GM21360 (cell line): Measurements from ENCODE around the gene CHL1.

ENCODE experiments used
- ATAC-seq: cut with Tn5 transposase; IDR thresholded peaks from one replicate; pipeline ENCODE4 v1.9.1; 2021; ENCODE audit warnings: mild to moderate bottlenecking, moderate library complexity; ENCODE audit not compliant: unreplicated experiment

Gene CHL1, protein sequence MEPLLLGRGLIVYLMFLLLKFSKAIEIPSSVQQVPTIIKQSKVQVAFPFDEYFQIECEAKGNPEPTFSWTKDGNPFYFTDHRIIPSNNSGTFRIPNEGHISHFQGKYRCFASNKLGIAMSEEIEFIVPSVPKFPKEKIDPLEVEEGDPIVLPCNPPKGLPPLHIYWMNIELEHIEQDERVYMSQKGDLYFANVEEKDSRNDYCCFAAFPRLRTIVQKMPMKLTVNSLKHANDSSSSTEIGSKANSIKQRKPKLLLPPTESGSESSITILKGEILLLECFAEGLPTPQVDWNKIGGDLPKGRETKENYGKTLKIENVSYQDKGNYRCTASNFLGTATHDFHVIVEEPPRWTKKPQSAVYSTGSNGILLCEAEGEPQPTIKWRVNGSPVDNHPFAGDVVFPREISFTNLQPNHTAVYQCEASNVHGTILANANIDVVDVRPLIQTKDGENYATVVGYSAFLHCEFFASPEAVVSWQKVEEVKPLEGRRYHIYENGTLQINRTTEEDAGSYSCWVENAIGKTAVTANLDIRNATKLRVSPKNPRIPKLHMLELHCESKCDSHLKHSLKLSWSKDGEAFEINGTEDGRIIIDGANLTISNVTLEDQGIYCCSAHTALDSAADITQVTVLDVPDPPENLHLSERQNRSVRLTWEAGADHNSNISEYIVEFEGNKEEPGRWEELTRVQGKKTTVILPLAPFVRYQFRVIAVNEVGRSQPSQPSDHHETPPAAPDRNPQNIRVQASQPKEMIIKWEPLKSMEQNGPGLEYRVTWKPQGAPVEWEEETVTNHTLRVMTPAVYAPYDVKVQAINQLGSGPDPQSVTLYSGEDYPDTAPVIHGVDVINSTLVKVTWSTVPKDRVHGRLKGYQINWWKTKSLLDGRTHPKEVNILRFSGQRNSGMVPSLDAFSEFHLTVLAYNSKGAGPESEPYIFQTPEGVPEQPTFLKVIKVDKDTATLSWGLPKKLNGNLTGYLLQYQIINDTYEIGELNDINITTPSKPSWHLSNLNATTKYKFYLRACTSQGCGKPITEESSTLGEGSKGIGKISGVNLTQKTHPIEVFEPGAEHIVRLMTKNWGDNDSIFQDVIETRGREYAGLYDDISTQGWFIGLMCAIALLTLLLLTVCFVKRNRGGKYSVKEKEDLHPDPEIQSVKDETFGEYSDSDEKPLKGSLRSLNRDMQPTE (N-terminal part only)

GRCh38 chr3:196311-197148 is at the start of gene CHL1:
Gene CHL1 (plus strand): TSS chr3:196763. CDS start chr3:319777, 123,014 bp downstream.
- ATAC-seq: no peak

DNA sequence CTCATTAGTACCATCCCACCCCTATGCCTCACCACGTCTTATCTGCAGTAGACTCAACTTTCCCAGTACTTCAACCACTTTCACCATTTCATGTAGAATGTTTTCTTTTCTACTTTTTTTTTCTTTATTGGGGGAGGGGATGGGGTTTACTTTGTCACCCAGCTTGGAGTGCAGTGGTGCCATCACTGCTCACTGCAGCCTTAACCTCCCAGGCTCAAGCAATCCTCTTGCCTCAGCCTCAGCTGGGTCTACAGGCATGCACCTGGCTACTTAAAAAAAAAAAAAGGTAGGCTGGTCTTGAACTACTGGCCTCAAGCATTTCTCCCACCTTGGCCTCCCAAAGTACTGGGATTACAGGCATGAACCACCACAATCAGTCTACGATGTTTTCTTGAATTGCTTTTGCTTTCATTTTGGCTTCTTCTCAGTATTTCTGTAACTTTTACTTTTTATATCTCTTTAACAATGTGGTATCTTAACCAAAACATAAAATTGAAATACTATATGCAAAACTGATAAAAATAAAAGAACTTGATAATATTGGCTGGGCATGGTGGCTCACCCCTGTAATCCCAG is 44.9 kb upstream of the CHL1 start:
- no peak for ATAC-seq

- no peak for ATAC-seq
Measured at GRCh38 chr3:159974-160373, 36.6 kb upstream of the CHL1 start.

DNA sequence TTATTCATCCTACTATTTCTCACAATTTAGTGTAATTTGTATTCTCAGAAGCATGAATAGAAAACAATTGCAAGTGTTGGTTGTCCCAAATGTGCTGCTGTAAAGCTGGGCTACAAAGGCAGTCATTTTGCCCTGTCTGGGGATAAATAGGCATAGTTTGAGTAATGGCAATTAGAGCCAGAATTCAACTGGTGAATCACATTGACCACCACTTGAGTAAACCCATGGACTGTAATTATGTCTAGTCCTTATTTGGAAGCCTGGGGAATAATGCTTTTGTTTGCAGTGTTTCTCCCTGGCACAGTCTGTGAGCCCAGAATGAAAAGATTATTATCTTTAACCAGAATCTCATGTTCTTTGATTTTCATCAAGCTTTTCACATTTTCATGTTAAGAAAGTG is 30.5 kb upstream of the CHL1 start:
- ATAC-seq: no peak

GRCh38 chr3:166799-167198 is 29.8 kb upstream of the CHL1 start:
- no peak for ATAC-seq

- ATAC-seq: peak; percentile 79
Measured at GRCh38 chr3:173886-174285, 22.7 kb upstream of the CHL1 start.

- no peak for ATAC-seq
Measured at GRCh38 chr3:184976-185375, 11.6 kb upstream of the CHL1 start.

- ATAC-seq: peak; percentile 98
Measured at GRCh38 chr3:192215-192929, 4.2 kb upstream of the CHL1 start.

GRCh38 chr3:194001-194400 is 2.6 kb upstream of the CHL1 start:
- ATAC-seq: no peak

- no peak for ATAC-seq
Measured at GRCh38 chr3:194421-194820, 2.1 kb upstream of the CHL1 start.

DNA sequence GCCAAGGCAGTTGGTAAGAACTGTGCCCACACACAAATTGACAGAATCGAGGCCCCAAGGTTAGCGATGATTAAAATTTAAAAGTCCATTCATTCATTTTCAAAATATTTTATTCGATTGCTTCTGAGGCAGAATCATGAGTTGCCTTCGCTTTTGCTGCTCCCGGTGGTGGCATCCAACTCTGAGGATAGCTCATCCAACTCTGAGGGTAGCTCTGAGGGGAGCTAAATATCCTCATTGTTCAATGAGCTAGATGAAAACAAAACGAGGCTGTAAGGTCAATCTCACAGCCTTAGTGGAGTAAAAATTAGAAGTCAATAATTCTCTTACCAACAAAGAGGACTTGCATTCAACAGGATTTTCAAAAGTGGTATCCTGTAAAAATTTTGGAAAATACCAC is 897 bp upstream of the CHL1 start:
- no peak for ATAC-seq

GRCh38 chr3:197149-197827 is 725 bp downstream of the CHL1 start:
- no peak for ATAC-seq

DNA sequence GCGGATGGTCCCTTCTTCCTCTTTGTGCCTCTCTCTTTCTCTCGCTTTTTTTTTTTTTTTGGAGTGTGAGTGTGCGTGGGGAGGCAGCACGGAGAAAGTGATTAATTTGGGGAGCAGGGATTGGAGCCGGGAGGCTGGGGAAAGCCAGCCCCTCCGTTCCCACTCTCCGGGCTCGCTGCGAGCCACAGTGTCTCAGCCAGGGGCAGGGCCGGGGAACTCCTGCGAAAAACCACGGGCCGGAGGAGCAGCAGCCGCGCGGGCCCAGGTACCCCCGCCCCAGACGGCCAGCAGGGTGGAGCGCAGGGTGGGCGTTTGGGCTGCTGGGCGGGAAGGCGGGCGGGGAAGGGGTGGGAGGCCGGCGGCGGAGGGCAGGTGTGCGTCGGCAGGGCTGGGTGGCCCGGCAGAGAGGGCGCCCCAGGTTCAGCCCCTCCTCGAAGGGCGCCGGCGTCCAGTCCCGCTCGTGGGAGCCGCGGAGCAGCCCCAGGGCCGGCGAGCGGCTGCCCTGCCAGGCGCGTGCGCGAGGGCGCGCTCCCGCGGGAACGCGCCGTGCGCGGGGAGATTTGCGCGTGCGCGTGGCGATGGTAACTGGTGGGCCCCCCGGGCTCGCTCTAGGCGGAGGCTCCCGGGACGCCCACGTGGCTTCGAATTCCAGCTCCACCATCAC is 1.4 kb downstream of the CHL1 start:
- ATAC-seq: no peak

GRCh38 chr3:199835-200234 is 3.3 kb downstream of the CHL1 start:
- ATAC-seq: no peak

DNA sequence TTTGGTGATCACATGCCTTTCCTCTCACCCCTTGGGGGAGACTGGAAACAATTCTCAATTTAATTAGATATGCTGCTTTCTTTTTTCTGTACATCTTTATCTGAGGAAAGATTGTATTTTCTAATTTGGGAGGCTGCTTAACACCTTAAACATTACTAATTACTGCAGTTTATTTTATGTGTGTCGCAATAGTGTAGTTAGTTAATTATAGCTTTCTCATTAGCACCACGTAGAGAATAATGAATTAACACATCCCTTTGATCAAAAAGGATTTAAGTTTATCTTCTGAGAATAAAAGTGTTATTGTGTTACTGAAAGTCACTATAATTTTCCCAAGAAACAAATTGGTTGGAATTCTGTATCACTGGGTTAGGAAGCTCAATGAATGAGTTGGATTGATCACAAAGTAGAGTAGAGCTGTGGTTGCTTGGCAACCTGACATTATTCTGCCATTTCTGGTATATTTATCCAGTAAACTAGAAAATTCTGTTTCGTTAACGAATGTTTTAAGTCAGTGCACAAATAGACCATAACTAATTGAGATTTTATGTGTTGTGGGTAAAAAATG is 4.3 kb downstream of the CHL1 start:
- no peak for ATAC-seq

DNA sequence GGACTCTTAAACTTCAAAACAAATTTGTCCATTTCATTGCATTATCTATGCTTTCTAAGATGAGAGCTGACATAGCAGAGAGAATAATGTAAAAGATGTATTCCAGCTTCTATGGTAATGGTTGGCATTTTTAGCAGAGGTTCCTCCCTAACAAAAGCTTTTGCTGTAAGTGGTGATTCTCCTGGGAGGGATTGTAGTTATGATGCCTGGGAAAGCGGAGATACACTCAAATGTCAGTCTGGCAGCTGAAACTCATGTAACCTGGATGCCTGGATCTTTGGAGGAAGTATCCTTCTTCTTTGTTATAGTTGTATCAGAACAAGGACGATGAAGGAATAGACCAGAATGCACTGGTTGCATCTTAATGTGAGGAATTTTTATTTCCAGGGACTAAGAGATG is 7.5 kb downstream of the CHL1 start:
- ATAC-seq: no peak

GRCh38 chr3:207973-208372 is 11.4 kb downstream of the CHL1 start:
- no peak for ATAC-seq

- ATAC-seq: no peak
Measured at GRCh38 chr3:210669-211068, 14.1 kb downstream of the CHL1 start.
